HG03457 (cell line): ENCODE measurements around the gene SARS1.
"Not testable (repeated sequence)": the region's sequence is repeated elsewhere in the genome, so short reads cannot be mapped to it uniquely, and the experiment has no call there.

Experiments used
- ATAC-seq: cut with Tn5 transposase; IDR thresholded peaks from one replicate; pipeline ENCODE4 v1.9.1; 2021; ENCODE audit warnings: moderate number of reproducible peaks; ENCODE audit not compliant: unreplicated experiment

SARS1 gene

GRCh38 chr1:109274533-109275476, 61.1 kb downstream of the SARS1 start:
- ATAC-seq, result no peak

GRCh38 chr1:109275706-109276345, 62.1 kb downstream of the SARS1 start:
- ATAC-seq, result no peak

GRCh38 chr1:109277434-109278204, 63.9 kb downstream of the SARS1 start:
- ATAC-seq, result no peak

GRCh38 chr1:109279615-109280278, 66.0 kb downstream of the SARS1 start:
- no peak for ATAC-seq

- ATAC-seq, result no peak
Observed at GRCh38 chr1:109280862-109281261, 67.1 kb downstream of the SARS1 start.

- no peak for ATAC-seq
Observed at GRCh38 chr1:109281680-109282496, 68.2 kb downstream of the SARS1 start.

GRCh38 chr1:109282497-109282951, 68.8 kb downstream of the SARS1 start:
- no peak for ATAC-seq

- peak; percentile 92 for ATAC-seq
Observed at GRCh38 chr1:109282952-109283747, 69.4 kb downstream of the SARS1 start, which contains the start of gene PSRC1. TSS of gene PSRC1 (minus strand) at chr1:109283145.

- no peak for ATAC-seq
Observed at GRCh38 chr1:109283748-109284600, 70.3 kb downstream of the SARS1 start.

- not testable (repeated sequence) for ATAC-seq
Observed at GRCh38 chr1:109286762-109287161, 73.0 kb downstream of the SARS1 start.
